Activated CD4-positive, alpha-beta T cell treated with anti-CD3 and anti-CD28 coated beads, Interleukin-2, amount 50 U/mL, for 1 hour (primary cell): ENCODE measurements around the gene ACADL.

Source experiments
- DNase-seq: peaks from one replicate; pipeline ENCODE4 v3.0.0-alpha.2; 2020

Gene ACADL

DNA sequence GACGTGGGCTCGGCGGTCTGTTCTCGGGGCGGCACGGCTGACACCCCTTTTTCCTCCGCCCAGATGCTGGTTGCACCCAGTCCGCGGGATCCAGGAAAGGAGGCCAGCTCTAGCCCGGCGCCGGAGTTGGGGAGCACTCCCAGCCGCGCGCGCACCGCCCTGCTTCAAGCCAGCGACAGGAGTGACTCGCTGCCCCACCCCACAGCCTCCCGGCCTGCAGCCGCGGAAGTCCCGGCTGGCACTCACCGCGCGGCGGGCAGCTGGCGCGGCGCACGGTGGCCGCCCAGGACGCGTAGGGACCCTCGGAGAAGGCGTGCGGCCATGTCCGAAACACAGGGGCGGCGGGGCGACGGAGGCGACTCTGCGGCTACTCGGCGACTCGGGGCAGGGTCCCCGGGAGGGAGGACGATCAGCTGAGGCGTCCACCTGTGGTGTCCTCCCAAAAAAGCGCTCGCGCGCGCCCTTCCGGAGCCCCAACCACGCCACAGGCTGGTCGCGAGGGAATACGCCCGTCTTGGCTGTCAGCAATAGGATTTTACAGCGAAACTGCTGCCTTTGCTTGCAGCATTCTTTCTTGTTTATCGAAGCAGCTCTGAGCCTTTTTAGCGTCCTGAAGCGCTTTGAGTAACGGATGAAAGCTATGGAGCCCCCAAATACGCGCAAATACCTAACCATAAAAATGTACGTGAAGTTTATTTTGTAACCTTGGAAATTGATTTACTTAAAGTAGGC lies at the start of gene ACADL:
TSS of gene ACADL (minus strand) at position 507 of the 732 bp plus-strand sequence. CDS start at position 323, 184 bp downstream.
- DNase-seq: no peak

- no peak for DNase-seq
Observed at GRCh38 chr2:210271300-210271699, 46.1 kb upstream of the ACADL start.

DNA sequence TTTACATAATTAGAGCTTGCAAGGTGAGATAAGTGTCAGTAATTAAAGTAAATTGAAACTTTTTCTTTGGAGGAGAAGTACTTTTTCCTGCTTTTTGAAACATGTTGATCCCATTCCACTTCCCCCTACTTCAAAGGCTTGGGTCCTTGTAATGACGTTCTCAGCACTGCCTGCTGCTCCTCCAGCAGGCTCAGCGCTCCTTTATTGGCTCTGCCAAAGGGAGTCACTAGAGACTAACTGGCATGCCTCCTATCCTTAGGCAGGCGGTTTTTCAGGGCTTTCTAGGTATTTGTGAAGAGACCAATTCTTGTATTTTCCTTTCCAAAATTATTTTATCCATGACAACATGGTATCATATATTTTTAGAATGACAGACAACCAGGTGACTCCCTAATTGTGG lies 43.9 kb upstream of the ACADL start:
- DNase-seq: no peak

GRCh38 chr2:210268281-210268680 lies 43.0 kb upstream of the ACADL start:
- no peak for DNase-seq

DNA sequence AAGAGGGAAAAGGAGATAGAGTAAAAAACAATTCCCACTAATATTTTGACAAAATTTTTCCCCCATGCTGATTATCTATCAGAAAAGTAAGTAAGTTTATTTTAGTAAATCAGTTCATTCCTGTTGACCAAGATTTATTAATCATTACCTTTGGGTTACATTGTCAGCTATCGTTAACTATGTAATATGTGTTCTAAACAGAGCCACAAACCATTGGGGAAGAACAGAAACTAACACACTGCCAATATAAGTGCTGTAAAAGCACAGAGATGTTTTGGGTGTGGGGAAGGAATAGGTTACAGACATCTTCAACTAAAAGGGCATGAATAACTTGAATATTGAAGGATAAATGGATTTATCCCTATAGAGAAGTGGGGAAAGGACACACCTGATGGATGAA lies 42.5 kb upstream of the ACADL start:
- DNase-seq: no peak

DNA sequence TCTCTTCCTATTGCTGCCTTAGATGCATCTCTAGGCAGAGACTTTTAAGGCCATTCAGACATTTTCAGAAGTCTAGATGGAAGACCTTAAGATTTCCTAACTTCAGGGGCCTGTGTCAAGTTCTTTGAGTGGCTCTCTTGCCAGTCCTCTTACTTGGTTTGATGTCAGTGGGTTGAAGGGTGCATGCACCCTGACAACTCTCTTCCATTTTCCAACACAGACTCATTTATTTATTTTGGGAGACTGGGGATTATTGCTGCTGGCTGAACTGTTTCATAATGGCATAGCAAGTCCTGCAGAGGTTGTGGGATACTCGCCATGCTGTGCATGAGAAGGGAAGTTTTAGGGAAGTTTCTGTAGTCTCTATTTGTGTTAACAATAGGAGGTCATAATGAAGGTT lies 39.0 kb upstream of the ACADL start:
- no peak for DNase-seq

DNA sequence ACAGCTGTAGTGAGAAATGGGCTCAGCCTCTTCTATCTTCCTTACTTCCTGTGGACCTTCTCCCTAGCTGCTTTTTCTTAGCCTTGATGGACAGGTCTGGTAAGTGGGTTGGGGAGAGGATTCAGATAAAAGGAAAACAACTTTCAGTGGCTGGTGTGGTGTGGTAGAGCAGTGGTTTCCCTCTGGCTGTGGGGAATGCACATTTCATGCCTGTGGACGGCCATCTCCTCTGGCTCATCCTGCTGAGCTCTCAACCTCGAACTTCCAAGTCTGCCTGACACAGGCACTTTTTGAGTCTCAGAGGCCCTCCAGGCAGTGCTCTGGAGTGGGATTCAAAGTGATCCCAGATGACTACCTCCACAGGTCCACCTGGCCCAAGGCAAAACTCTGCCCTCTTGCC lies 38.6 kb upstream of the ACADL start:
- DNase-seq: no peak

DNA sequence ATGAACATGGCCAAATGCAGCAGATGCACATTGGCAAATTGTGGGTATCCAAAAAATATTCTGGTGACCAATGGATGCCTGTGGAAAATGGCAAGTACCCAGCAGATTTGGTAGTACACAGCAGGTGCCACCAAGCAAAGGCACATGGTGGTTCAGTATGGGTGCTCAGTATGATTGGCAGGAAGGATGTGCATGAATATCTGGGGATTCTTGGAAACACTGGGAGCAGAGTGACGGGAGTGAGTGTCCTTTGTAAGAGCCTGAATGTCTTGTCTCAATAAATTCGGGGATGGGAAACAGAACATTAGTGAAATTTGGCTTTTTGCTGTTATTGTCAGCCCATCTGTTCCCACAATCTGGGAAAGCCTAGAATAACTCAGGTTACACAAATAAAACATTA lies 36.8 kb upstream of the ACADL start:
- no peak for DNase-seq

DNA sequence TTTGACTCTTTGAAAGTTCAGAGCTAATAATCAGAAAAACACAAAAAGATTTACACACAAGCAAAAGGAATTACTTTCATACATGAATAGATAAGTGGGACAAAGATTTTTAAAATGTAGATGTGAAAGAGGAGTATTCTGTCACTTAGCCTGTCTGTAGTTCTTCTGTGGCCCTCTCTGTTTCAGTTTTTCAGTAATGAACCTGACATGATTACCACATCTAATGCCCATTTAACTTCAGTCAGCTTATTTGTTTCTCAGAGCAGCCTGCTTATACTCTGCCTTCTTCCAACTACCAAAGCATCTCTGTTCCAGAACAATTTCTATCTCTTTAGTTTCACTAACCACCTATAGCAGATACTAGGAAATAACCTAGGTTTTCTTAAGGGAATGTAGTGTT lies 34.4 kb upstream of the ACADL start:
- no peak for DNase-seq

DNA sequence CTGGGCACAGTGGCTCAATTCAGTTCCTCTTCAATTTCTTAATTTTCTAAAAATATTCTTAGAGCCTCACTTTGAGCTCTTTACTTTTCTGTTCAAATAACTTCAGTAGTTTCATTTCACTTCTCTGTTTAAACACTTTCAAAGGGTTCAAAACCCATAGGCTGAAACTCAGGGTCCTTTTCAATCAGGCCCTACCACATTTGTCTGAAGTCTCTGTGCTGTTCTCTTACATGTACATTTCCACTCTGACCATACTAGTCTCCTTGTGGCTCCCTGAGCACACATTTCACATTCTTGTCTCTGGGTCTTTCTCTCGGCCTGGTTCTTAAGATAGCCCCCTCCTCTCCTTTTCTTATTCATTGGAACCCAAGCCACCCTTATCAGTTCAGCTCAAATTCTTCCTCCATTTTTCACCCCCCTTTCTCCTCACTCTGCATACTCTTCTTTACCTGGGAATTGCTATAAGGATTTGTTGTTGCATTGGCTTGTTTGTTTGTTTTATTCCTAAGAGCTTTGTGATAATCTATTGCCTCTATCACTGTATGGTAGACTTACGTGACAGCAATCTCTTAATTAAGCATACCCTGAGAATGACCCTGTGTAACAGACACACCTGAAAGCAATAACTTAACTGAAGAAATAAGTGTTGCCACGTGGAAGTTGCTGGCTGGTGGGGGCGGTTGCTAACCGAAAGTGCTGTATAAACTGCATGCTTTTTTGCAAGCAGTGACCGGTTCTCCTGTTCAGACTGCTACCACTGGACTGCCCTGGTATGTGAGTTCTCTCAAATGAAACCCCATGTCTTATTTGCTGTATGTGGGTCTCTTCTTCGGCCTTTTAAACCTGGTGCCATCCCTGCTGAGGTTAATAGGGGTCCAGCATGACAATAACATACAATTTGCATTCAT lies 27.7 kb upstream of the ACADL start:
- DNase-seq: no peak

DNA sequence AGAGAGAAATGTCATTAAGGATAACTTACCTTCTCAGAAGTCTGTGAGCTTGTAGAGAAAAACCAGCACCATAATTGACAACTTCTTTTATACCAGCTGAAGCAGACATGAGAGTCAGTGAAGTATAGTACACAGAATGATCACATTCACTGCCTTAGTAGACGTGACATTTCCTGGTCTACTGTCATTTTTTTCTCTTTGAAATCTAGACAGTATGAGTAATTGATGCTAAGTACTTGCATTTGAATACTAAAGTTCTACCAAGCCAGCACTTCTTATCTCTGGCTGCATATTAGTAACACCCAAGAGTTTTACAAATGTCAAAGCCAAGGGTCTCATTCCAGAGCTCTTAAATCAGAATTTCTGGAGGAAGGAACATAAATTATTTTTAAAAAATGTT lies 25.4 kb upstream of the ACADL start:
- DNase-seq: no peak

DNA sequence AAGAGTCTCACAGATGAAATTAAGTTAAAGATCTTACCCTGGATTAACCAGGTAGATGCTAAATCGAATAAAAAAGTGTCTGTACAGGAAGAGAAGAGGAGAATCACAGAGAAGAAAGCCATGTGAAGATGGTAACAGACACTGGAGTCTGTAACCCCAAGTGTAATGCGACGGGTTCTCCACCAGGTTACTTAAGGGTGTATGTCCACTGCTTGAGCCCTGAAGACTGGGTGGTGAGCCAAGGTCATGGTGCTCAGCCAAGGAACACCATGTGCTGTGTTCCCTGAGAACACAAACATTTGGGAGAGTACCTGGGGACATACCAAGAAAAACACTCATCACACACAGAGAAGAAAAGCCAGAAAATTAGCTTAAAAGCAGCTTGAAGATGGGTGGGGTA lies 8.2 kb upstream of the ACADL start:
- no peak for DNase-seq

DNA sequence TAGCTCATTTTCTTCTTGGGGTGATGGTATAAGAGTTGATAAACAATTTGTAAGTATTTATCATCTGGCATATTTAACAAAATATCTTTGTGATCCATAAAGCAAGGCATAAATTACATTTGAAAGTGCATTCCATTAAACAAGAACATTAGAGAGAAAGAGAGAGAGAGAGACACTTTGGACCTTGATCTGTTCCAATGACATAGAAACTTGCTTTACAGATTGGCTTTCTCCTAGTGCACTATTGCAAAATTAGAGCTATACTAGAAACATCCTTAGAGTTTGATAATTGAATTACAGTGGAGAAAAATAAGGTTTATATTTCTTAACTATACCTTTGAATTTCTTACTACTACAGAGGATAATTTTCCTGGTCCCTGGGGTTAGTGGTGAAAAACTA lies 5.7 kb upstream of the ACADL start:
- DNase-seq: no peak

DNA sequence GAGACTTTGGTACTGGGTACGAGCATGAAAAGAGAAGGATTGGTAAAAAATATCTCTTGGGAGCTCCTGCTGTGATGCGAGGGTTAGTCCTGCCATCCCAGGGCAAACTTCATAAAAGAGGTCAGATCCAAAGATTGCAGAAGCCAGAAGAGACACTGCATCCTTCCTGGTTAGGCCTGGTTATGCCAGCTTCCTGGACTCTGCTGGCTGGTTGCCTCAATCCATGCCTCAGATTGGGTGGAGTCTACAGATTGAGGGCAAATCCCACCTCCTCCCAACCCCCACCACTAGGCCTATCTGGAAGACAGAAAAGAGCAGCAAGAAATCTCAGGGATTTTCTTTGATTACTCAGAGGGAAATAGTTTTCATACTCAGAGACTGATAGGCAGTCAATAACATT lies 5.3 kb upstream of the ACADL start:
- DNase-seq: no peak

GRCh38 chr2:210228586-210228985 lies 3.3 kb upstream of the ACADL start:
- DNase-seq: no peak

- DNase-seq: no peak
Observed at GRCh38 chr2:210227290-210228088, 2.2 kb upstream of the ACADL start.

DNA sequence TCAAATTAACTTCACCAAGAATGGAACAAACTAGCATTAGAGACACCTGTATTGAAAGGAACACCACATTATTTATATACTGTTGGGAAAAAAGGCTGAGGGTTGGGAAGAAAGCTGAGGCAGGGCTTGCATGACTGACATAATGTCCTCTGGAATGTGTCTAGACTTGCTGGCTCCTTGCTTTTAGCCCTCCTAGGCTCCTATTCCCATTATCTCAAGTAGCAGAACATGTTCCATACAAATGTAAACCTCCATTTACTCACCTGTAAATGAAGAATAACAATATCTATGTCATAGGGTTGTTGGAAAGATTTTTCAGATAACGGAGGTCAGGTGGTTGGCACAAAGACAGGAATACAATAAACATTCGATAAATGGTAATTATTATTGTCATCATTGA lies 976 bp upstream of the ACADL start:
- no peak for DNase-seq

- DNase-seq: no peak
Observed at GRCh38 chr2:210224591-210224940, 681 bp downstream of the ACADL start.

GRCh38 chr2:210215120-210215519 lies 10.1 kb downstream of the ACADL start:
- DNase-seq: no peak

GRCh38 chr2:210210185-210210584 lies 15.1 kb downstream of the ACADL start:
- DNase-seq: no peak

GRCh38 chr2:210207929-210208328 lies 17.3 kb downstream of the ACADL start:
- no peak for DNase-seq

- DNase-seq: no peak
Observed at GRCh38 chr2:210203558-210203957, 21.7 kb downstream of the ACADL start.

DNA sequence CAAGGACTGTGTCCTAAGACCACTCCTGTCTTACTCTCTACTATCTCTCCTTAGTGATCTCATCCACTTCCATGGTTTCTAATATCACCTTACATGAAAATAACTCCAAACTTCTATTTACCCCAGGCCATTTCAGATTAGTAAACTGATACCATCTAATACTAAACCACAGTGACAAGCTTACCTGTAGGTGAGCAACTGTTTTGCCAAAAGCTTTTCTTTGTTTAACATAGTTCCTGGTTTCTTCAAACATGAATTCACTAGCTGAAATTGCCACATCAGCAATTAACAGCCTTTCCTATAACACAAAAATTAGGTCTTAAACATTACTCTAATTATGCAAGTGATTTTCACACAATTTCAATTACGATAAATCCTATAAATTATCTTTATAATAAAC lies 22.1 kb downstream of the ACADL start:
- DNase-seq: no peak

DNA sequence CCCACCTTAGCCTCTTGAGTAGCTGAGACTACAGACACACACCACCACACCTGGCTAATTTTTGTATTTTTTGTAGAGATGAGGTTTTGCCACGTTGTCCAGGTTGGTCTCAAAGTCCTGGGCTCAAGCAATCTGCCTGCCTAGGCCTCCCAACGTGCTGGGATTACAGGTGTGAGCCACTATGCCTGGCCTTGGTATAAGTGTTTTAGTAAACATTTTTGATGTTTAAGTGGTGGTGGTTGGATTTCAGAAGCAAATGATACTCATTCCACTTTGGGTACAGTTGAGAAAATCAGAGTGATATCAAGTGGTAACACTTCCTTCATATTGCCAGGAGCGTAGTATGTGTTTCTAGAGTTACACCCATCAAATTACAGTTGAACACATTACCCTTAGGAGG lies 25.4 kb downstream of the ACADL start:
- DNase-seq: no peak
